Neural cell (in vitro differentiated cells): Measurements from ENCODE around the gene EFR3B. TPM values are rescaled to one million over a fixed set of nuclear protein-coding genes. Genes with fewer than 3 reads are reported as not detected.

Experiments used
- H2AFZ ChIP-seq: fragments of 200-600, 300-800 bp; sonication (generic), shearing (Covaris generic); 2 replicates; pipeline ENCODE4 v1.6.0; 2014; ENCODE audit warnings: low read depth, mild to moderate bottlenecking, antibody characterized with exemption, low read length, moderate library complexity
- H3F3A ChIP-seq: fragments of 200-600 bp; shearing (Covaris generic); 2 replicates; pipeline ENCODE4 v1.6.1; 2016; ENCODE audit warnings: mild to moderate bottlenecking, moderate library complexity, mixed read lengths, antibody characterized with exemption, low read length; ENCODE audit not compliant: insufficient read depth, poor library complexity, severe bottlenecking
- H3K27ac ChIP-seq: fragments of 200-600, 300-800 bp; sonication (generic), shearing (Covaris generic); 2 replicates; pipeline ENCODE4 v1.5.1; 2014; ENCODE audit warnings: mild to moderate bottlenecking, low read length, moderate library complexity
- H3K27me3 ChIP-seq: fragments of 300-800, 200-600 bp; sonication (generic), shearing (Covaris generic); 2 replicates; pipeline ENCODE4 v1.6.0; 2014; ENCODE audit warnings: mild to moderate bottlenecking, low read depth, low read length, moderate library complexity; ENCODE audit not compliant: insufficient read depth
- H3K36me3 ChIP-seq: fragments of 300-800, 200-600 bp; sonication (generic), shearing (Covaris generic); 2 replicates; pipeline ENCODE4 v1.5.1; 2014; ENCODE audit warnings: mild to moderate bottlenecking, antibody characterized with exemption, low read length, moderate library complexity; ENCODE audit not compliant: insufficient read depth
- H3K4me2 ChIP-seq: fragments of 300-800, 200-600 bp; sonication (generic), shearing (Covaris generic); 2 replicates; pipeline ENCODE4 v1.6.0; 2014; ENCODE audit warnings: mild to moderate bottlenecking, low read length
- H3K4me3 ChIP-seq: fragments of 300-800, 200-600 bp; sonication (generic), shearing (Covaris generic); 2 replicates; pipeline ENCODE4 v1.5.1; 2014; ENCODE audit warnings: mild to moderate bottlenecking, low read length, moderate library complexity
- H3K79me2 ChIP-seq: fragments of 200-600 bp; shearing (Covaris generic); replicated peaks from 2 replicates; pipeline ENCODE4 v1.6.0; 2014; ENCODE audit warnings: mild to moderate bottlenecking, low read length, moderate library complexity; ENCODE audit not compliant: insufficient read depth
- H3K9ac ChIP-seq: fragments of 300-800, 200-600 bp; sonication (generic), shearing (Covaris generic); 2 replicates; pipeline ENCODE4 v1.6.1; 2016; ENCODE audit warnings: mild to moderate bottlenecking, low read length, mixed read lengths
- H3K9me2 ChIP-seq: fragments of 200-600 bp; shearing (Covaris generic); 2 replicates; pipeline ENCODE4 v1.6.1; 2016; ENCODE audit warnings: mild to moderate bottlenecking, low read length, mixed read lengths; ENCODE audit not compliant: insufficient read depth
- H3K9me3 ChIP-seq: fragments of 200-600, 300-800 bp; sonication (generic), shearing (Covaris generic); 2 replicates; pipeline ENCODE4 v1.6.1; 2016; ENCODE audit warnings: mild to moderate bottlenecking, mixed run types, low read length, moderate library complexity, mixed read lengths
- H4K20me1 ChIP-seq: fragments of 200-600 bp; shearing (Covaris generic); 2 replicates; pipeline ENCODE4 v1.6.1; 2016; ENCODE audit warnings: mild to moderate bottlenecking, mixed run types; ENCODE audit not compliant: insufficient read depth
- CTCF ChIP-seq: fragments of 450-650 bp; IDR thresholded peaks from 2 replicates; pipeline ENCODE4 v1.5.1; 2014; ENCODE audit warnings: antibody characterized with exemption, mild to moderate bottlenecking, moderate library complexity; ENCODE audit not compliant: poor library complexity, severe bottlenecking
- EZH2 ChIP-seq: fragments of 200-600, 300-800 bp; shearing (Covaris generic), sonication (generic); IDR thresholded peaks from 2 replicates; pipeline ENCODE4 v1.6.1; 2014; ENCODE audit warnings: antibody characterized with exemption, low read length, borderline replicate concordance, mild to moderate bottlenecking; ENCODE audit not compliant: insufficient read depth, poor library complexity, severe bottlenecking
- MXI1 ChIP-seq: fragments of 450-650 bp; conservative IDR thresholded peaks from 2 replicates; pipeline ENCODE4 v1.6.1; 2014; ENCODE audit warnings: antibody characterized with exemption, mild to moderate bottlenecking; ENCODE audit not compliant: poor library complexity, severe bottlenecking
- POLR2AphosphoS5 ChIP-seq: IDR thresholded peaks from 2 replicates; pipeline ENCODE4 v1.6.1; 2012
- RAD21 ChIP-seq: fragments of 450-650 bp; conservative IDR thresholded peaks from 2 replicates; pipeline ENCODE4 v1.6.1; 2014; ENCODE audit warnings: antibody characterized with exemption, mild to moderate bottlenecking, moderate library complexity
- REST ChIP-seq: IDR thresholded peaks from 2 replicates; pipeline ENCODE4 v1.6.1; 2012; ENCODE audit warnings: borderline replicate concordance
- TAF1 ChIP-seq: IDR thresholded peaks from 2 replicates; pipeline ENCODE4 v1.6.1; 2012; ENCODE audit warnings: low read depth
- polyA plus RNA-seq: library from polyadenylated mRNA; depleted of rRNA; stranded (reverse); fragments of >200 nt; gene quantifications from 2 replicates; pipeline ENCODE4 v1.2.3, GENCODE V29; 2014

EFR3B gene
- polyA plus RNA-seq, 1 donor from 2014 or later: 29.3 TPM

- Histone ChIP-seq H3K27ac (no peak overlapping the region), H3K4me3 (no peak overlapping the region), H3K79me2 (no peaks in the 10 kb centered on the region), H3K9ac (no peak overlapping the region), H2AFZ (no peak overlapping the region), H3K9me3 (no peaks in the 10 kb centered on the region), H3K9me2 (no peaks in the 10 kb centered on the region), H3F3A (no peaks in the 10 kb centered on the region), H3K4me2 (no peak overlapping the region), H4K20me1 (no peaks in the 10 kb centered on the region), H3K27me3 (no peaks in the 10 kb centered on the region), H3K36me3 (no peaks in the 10 kb centered on the region)
- TF ChIP-seq CTCF (no peak), EZH2 (no peak), RAD21 (no peak), TAF1 (no peak), POLR2AphosphoS5 (no peak)
Measured at GRCh38 chr2:25000503-25001324, 41.2 kb upstream of the EFR3B start.

GRCh38 chr2:25001325-25001637 is 40.6 kb upstream of the EFR3B start:
- Histone ChIP-seq H3K27me3 (no peaks in the 10 kb centered on the region), H3K9me3 (no peaks in the 10 kb centered on the region), H3K4me2 (no peak overlapping the region), H3K36me3 (no peaks in the 10 kb centered on the region), H4K20me1 (no peaks in the 10 kb centered on the region), H3K4me3 (no peak overlapping the region), H3K79me2 (no peaks in the 10 kb centered on the region), H2AFZ (no peak overlapping the region), H3F3A (no peaks in the 10 kb centered on the region), H3K27ac (no peak overlapping the region), H3K9me2 (no peaks in the 10 kb centered on the region), H3K9ac (no peak overlapping the region)
- no peak for TF ChIP-seq EZH2
- TF ChIP-seq REST: no peak

GRCh38 chr2:25002066-25002465 is 39.8 kb upstream of the EFR3B start:
- TF ChIP-seq RAD21 (no peak), MXI1 (no peak), CTCF (no peak), POLR2AphosphoS5 (no peak), REST (no peak), TAF1 (no peak)
- Histone ChIP-seq H2AFZ (no peak overlapping the region), H4K20me1 (no peaks in the 10 kb centered on the region), H3K36me3 (no peaks in the 10 kb centered on the region), H3K4me2 (no peak overlapping the region), H3K27ac (no peak overlapping the region), H3F3A (no peaks in the 10 kb centered on the region), H3K4me3 (no peak overlapping the region), H3K9ac (no peak overlapping the region), H3K27me3 (no peaks in the 10 kb centered on the region), H3K79me2 (no peaks in the 10 kb centered on the region), H3K9me2 (no peaks in the 10 kb centered on the region), H3K9me3 (no peaks in the 10 kb centered on the region)
